HG03139 (cell line): ENCODE results near the gene TMSB15C.
A peak's percentile ranks its signal among the peaks of the same experiment; 100 is the strongest.
"Not testable (repeated sequence)": the region's sequence is repeated elsewhere in the genome, so short reads cannot be mapped to it uniquely, and the experiment has no call there.

Experiments
- ATAC-seq: cut with Tn5 transposase; IDR thresholded peaks from one replicate; pipeline ENCODE4 v1.9.1; 2021; ENCODE audit not compliant: unreplicated experiment

Gene TMSB15C

GRCh38 chrX:104075778-104076445 lies at the start of gene TMSB15C:
TSS of gene TMSB15C (minus strand) at chrX:104076236.
- peak; percentile 100 for ATAC-seq

GRCh38 chrX:104122829-104123228 lies 46.8 kb upstream of the TMSB15C start:
- ATAC-seq, result peak; percentile 53

- no peak for ATAC-seq
These were observed 42.7 kb upstream of the TMSB15C start for GRCh38 chrX:104118765-104119164.

DNA sequence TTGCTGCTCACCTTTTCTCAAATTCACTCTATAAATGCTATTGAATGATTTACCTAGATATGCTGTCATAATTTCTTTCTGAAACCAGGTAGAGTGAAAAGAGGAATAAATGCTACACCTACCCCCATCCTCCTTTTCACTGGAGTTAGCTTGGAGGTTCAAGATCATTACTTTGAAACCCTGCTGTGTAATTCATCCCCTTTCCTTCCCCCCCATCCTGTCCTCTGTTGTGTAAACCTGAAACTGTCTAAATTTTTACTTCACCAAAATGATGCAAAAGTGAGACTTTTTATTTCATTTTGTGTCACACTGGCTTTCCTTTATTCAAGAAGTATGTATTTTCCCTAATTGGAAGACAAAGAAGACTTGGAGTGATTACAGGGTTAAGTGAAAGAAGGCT lies 41.7 kb upstream of the TMSB15C start:
- ATAC-seq, result no peak

DNA sequence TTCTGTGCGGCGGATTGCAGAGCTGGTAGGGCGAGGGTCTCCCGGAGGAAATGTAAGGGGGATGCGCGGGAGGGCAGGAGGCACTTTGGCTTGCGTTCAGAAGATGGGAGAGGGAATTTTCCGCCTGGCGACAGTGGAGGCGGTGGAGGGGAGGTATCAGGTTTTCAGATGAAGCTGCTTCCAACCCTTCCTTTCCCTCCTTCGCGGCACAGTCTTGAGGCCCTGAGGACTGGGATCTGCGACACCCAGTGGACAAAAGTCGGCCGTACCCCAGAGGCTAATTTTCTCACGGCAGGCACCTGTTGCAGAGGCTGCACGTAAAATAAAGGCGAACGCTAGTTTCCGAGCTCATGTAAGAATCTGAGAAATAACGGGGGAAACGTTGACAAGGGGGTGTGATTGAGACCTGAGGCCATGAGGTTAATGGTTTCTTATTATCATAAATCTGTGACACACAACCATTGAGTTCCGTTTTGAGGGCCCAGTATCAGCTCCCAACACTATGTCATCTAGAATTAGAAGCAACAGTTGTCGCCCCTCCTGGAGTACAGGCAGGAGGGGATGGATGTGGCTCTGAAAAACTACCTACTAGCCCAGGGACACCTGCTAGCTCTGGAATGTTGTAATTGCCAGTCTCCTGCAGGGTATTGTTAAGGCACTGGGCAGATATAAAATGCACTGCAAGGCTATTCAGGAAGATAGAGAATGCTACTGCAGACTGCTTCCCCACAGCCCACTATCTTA lies 37.4 kb upstream of the TMSB15C start:
- peak; percentile 44 for ATAC-seq

- peak; percentile 67 for ATAC-seq
These were observed 36.4 kb upstream of the TMSB15C start, which contains the start of gene ZCCHC18 for GRCh38 chrX:104112326-104112951. TSS of gene ZCCHC18 (plus strand) at chrX:104112523. CDS start at chrX:104114112, 1,589 bp downstream.

- peak; percentile 46 for ATAC-seq
These were observed 34.6 kb upstream of the TMSB15C start for GRCh38 chrX:104110491-104111240.

DNA sequence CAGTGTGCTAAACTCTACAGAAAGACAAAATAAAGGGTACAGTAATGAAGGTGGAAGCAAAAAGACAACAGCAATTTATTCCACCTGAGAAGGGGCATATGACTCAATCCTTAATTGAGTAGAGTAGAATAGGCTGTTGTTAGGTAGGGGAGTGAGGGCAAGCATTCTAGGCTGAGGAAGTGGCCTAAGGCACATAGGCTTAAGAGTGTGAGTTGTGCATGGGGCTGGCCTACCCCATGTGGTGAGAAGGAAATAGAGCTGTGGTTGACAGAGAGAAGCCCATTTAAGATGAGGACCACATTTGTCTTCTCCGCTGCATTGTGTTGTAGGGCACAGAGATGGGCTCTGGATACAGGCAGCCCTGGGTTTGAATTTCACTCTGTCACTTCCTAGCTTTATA lies 32.9 kb upstream of the TMSB15C start:
- no peak for ATAC-seq

DNA sequence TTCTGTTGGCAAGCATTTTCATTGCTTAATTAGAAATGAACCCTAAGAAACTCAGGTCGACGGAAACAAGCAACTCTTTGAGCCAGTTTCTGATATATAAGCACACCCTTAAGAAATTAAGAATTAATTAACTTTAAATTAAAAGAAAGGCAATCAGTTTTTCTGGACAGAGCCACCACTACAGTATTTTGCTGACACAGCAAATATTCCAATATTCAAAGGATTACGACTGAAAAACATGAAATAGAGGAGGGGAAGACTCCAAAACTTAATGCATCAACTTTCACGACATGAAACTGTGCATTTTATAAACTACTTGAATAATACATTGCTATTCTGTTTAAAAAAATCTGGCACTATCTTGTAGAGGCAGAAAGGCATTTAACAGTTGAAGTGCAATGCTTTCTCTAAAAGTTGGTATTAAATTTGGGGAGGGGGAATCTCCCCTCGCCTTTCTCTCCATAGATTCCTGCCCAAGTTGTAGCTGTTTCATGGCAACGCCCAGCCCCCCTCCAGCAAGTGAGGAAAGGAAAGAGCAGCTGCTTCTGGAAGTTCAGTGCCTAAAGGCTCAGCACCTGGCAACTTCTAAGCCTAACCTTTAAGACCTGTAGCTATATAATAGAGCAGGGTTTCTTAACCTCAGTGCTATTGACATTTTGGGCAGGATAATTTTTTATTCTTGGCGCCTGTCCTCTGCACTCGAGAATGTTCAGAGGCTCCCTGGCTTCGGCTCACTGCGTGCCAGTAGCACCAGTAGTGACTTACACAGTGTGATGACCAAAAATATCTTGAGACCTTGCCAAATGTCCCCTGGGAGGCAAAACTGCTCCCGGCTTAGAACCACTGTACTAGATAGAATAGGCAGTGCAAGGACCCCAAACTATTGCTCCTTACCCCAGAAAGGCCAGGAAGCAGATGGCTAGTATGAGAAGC lies 29.6 kb upstream of the TMSB15C start:
- no peak for ATAC-seq

DNA sequence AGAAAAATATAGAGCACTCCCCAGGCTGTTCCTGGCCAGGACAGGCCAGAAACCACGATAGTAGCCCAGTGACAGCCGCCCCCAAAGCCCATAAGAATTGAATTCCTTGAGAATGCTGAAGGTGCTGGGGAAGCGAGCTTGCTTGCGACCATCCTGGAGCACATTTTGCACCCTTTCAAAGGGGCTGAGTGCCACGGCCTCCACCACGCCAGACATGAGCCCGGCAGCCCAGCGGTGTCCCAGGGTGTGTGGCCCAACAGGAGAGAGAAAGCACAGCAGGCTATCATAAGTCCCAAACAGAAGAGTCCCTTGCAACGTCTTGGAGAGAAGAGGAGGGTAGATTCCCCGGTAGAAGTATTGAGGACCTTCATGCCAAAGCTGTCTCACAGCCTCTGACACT lies 28.6 kb upstream of the TMSB15C start:
- ATAC-seq, result no peak

DNA sequence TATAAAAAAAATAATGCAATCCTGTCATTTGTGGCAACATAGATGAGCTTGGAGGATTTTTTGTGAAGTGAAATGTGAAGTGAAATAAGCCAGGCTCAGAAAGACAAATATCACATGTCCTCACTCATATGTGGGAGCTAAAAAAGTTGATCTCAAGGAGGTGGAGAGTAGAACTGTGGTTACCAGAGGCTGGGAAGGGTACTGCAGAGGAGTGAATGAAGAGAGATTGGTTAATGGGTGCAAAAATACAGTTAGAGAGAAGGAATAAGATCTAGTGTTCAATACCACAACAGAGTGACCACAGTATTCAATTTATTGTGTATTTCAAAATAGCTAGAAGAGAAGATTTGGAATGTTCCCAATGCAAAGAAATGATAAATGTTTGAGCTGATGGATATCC lies 22.9 kb upstream of the TMSB15C start:
- ATAC-seq, result no peak

- no peak for ATAC-seq
These were observed 22.2 kb upstream of the TMSB15C start for GRCh38 chrX:104098151-104098808.

- ATAC-seq, result no peak
These were observed 9.9 kb upstream of the TMSB15C start for GRCh38 chrX:104085919-104086318.

DNA sequence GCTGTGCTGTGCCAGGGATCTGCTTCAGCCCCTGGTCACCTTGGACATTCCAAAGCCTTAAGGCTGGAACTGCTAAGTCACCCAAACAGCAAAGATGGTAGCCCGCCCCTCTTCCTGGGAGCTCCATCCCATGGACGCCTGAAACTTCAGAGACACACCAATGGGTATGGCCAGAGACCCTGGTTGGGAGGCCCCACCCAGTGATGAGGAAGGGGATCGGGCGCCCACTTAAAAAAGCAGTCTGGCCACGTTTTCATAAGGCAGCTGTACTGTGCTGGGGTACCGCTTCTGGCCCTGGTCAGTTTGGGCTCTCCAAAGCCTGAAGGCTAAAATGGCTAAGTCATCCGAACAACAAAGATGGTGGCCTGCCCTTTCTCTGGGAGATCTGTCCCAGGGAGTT lies 9.4 kb upstream of the TMSB15C start:
- no peak for ATAC-seq

- no peak for ATAC-seq
These were observed 8.7 kb upstream of the TMSB15C start for GRCh38 chrX:104084534-104085277.

- ATAC-seq, result no peak
These were observed 8.0 kb upstream of the TMSB15C start for GRCh38 chrX:104084063-104084462.

DNA sequence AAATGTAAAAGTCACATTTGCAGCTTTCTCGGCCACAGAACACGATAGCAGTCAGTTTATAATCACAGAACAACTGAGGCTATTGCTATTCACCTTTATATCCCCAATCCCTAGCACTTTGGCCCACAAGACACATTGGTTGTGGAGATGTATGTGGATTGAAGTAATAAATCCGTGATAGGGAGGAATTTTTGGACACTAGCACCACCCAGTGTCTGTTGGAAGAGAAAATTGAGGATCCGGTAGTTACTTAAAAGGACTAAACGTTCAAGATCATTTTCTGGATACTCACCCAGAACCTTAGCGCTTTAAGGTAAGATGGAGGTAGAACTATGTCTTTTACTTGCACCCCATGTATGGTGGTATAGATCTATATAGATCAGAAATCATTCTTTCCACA lies 1.8 kb upstream of the TMSB15C start:
- not testable (repeated sequence) for ATAC-seq

DNA sequence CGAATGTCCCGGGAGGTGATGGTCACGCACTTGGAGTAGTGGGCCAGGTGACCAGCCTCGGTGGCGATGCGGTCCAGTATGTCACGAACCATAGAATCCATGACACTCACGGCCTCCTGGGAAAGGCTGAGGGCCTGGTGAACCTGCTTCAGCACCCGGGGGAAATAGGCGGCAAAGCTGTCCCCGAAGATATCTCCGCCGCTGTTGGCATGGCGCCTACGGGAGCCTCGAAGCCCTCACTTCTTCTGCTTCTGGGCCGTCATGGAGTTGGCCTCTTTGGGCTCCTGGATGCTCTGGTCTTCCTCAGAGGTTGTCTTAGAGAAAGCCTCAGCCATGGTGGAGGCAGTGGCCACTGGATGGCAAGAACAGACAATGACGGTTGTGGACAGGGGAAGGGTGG lies 13.4 kb downstream of the TMSB15C start:
- not testable (repeated sequence) for ATAC-seq

DNA sequence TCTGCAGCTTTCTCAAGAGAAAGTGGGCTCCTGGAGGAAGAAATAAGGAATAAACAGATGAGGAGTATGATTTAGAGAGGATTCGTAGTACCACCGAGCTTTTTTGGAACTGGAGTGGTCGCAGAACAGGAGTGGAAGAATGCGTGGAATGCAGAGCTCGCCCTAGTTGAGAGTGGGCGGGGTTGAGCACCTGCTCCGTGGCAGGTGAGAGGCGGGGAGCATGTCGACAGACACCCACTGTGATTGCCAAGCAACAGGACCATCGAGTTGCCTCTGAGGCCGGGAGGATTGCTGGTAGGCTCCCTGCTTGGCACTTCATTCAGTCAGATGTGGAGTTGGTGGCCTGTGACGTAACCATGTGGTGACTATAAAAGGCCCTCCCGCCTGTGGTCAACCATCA lies 21.1 kb downstream of the TMSB15C start:
- not testable (repeated sequence) for ATAC-seq
